IMR-90 (cell line): ENCODE data around the gene FKBP1B. TPM values are rescaled to one million over a fixed set of nuclear protein-coding genes. Genes with fewer than 3 reads are reported as not detected.

ENCODE experiments used
- ATAC-seq: fragments of 200-7000 bp; cut with Tn5 transposase; 2 replicates; pipeline ENCODE4 v1.9.1; 2020; ENCODE audit warnings: low read depth, mild to moderate bottlenecking, moderate library complexity
- BruUV-seq: library from RNA; stranded (reverse); fragments of 400-500 nt; replicated peaks from 2 replicates; lab custom pipeline; 2021; lab: Mats Ljungman, UMichigan
- CTCF ChIA-PET: fragments of 300-600 bp; formaldehyde crosslinking; extraction: SDS; loops from one replicate; lab custom pipeline; 2021; ENCODE audit warnings: antibody characterized with exemption; lab: Yijun Ruan, JAX
- POLR2A ChIA-PET: fragments of 300-600 bp; sonication (Branson Sonifier 250); formaldehyde crosslinking; loops from one replicate; lab custom pipeline; 2022; ENCODE audit warnings: antibody characterized with exemption; ENCODE audit not compliant: unreplicated experiment; lab: Charles Lee
- DNase-seq: peaks from one replicate; pipeline ENCODE4 v3.0.0; 2013
- H2AFZ ChIP-seq: replicated peaks from 2 replicates; pipeline ENCODE3; 2013; ENCODE audit warnings: low read length, mild to moderate bottlenecking; ENCODE audit not compliant: poor library complexity
- H2AK5ac ChIP-seq: 2 replicates; pipeline ENCODE4 v1.6.1; 2013; ENCODE audit warnings: low read depth, low read length, inconsistent platforms
- H2AK9ac ChIP-seq: replicated peaks from 2 replicates; pipeline ENCODE3; 2013; ENCODE audit warnings: mild to moderate bottlenecking, low read depth, low read length, moderate library complexity; ENCODE audit not compliant: poor library complexity
- H2BK120ac ChIP-seq: 2 replicates; pipeline ENCODE4 v1.6.1; 2013; ENCODE audit warnings: low read depth, low read length, inconsistent platforms
- H2BK15ac ChIP-seq: 3 replicates; pipeline ENCODE4 v1.6.1; 2013; ENCODE audit warnings: low read depth, low read length, inconsistent platforms
- H2BK20ac ChIP-seq: 2 replicates; pipeline ENCODE4 v1.6.1; 2013; ENCODE audit warnings: low read depth, mild to moderate bottlenecking, inconsistent platforms, low read length, moderate library complexity
- H2BK5ac ChIP-seq: 2 replicates; pipeline ENCODE4 v1.6.1; 2013; ENCODE audit warnings: mild to moderate bottlenecking, low read depth, low read length, inconsistent platforms; ENCODE audit not compliant: poor library complexity, severe bottlenecking
- H3K14ac ChIP-seq: replicated peaks from 2 replicates; pipeline ENCODE4 v1.6.1; 2013; ENCODE audit warnings: low read depth, low read length, inconsistent platforms
- H3K18ac ChIP-seq: 2 replicates; pipeline ENCODE4 v1.6.1; 2013; ENCODE audit warnings: low read depth, low read length, control low read depth
- H3K23ac ChIP-seq: 2 replicates; pipeline ENCODE4 v1.6.1; 2013; ENCODE audit warnings: low read depth, low read length, inconsistent platforms
- H3K27ac ChIP-seq: 2 replicates; pipeline ENCODE4 v1.5.1; 2013; ENCODE audit warnings: mild to moderate bottlenecking, control low read depth, low read length; ENCODE audit not compliant: insufficient read depth
- H3K27me3 ChIP-seq: 2 replicates; pipeline ENCODE4 v1.6.1; 2013; ENCODE audit warnings: low read length; ENCODE audit not compliant: control insufficient read depth, insufficient read depth
- H3K36me3 ChIP-seq: 2 replicates; pipeline ENCODE4 v1.6.1; 2013; ENCODE audit warnings: low read length, mixed read lengths; ENCODE audit not compliant: control insufficient read depth, insufficient read depth
- H3K4ac ChIP-seq: 2 replicates; pipeline ENCODE4 v1.6.1; 2013; ENCODE audit warnings: low read depth, low read length, inconsistent platforms
- H3K4me1 ChIP-seq: 2 replicates; pipeline ENCODE4 v1.6.1; 2013; ENCODE audit warnings: low read length, mixed read lengths; ENCODE audit not compliant: control insufficient read depth, insufficient read depth
- H3K4me2 ChIP-seq: 2 replicates; pipeline ENCODE4 v1.6.1; 2013; ENCODE audit warnings: low read depth, mild to moderate bottlenecking, control low read depth, low read length, moderate library complexity
- H3K4me3 ChIP-seq: 2 replicates; pipeline ENCODE4 v1.5.1; 2013; ENCODE audit warnings: low read depth, mild to moderate bottlenecking, control low read depth, low read length, moderate library complexity; ENCODE audit not compliant: insufficient read depth
- H3K56ac ChIP-seq: 2 replicates; pipeline ENCODE4 v1.6.1; 2013; ENCODE audit warnings: low read length, inconsistent platforms; ENCODE audit not compliant: insufficient read depth; ENCODE audit errors: extremely low read depth
- H3K79me1 ChIP-seq, 2 experiments: 2 replicates each; pipeline ENCODE4 v1.6.1; 2013; ENCODE audit warnings: low read length in 2 of 2, inconsistent platforms in 1 of 2, low read depth in 1 of 2
- H3K9ac ChIP-seq: 2 replicates; pipeline ENCODE4 v1.6.1; 2013; ENCODE audit warnings: low read depth, low read length, control low read depth
- H3K9me1 ChIP-seq: 2 replicates; pipeline ENCODE4 v1.6.1; 2013; ENCODE audit warnings: low read length, inconsistent platforms; ENCODE audit not compliant: insufficient read depth
- H3K9me3 ChIP-seq: 2 replicates; pipeline ENCODE4 v1.6.1; 2013; ENCODE audit warnings: low read length; ENCODE audit not compliant: control insufficient read depth, insufficient read depth
- H4K20me1 ChIP-seq: 2 replicates; pipeline ENCODE4 v1.6.1; 2013; ENCODE audit warnings: low read length, inconsistent platforms; ENCODE audit not compliant: insufficient read depth
- H4K5ac ChIP-seq: 2 replicates; pipeline ENCODE4 v1.6.1; 2013; ENCODE audit warnings: mild to moderate bottlenecking, low read depth, low read length, control low read depth
- H4K8ac ChIP-seq, 2 experiments: 2 replicates each; pipeline ENCODE4 v1.6.1; 2013; ENCODE audit warnings: low read depth in 2 of 2, low read length in 2 of 2, control low read depth in 1 of 2, inconsistent platforms in 1 of 2
- H4K91ac ChIP-seq: 2 replicates; pipeline ENCODE4 v1.6.1; 2013; ENCODE audit warnings: low read depth, low read length, inconsistent platforms; ENCODE audit not compliant: insufficient read depth
- CEBPB ChIP-seq: IDR thresholded peaks from 2 replicates; pipeline ENCODE4 v1.6.1; 2012; ENCODE audit warnings: low read depth, low read length, improper control_type of control experiment
- CHD1 ChIP-seq: IDR thresholded peaks from 2 replicates; pipeline ENCODE4 v1.6.1; 2012; ENCODE audit warnings: low read depth, low read length, improper control_type of control experiment
- CTCF ChIP-seq: conservative IDR thresholded peaks from 2 replicates; pipeline ENCODE4 v1.5.1; 2012; ENCODE audit warnings: mild to moderate bottlenecking, low read depth, low read length, improper control_type of control experiment
- ELK1 ChIP-seq: fragments of 150-350 bp; IDR thresholded peaks from 2 replicates; pipeline ENCODE4 v1.6.1; 2016; ENCODE audit warnings: low read depth, mild to moderate bottlenecking, low read length, moderate library complexity, borderline replicate concordance
- MAZ ChIP-seq: IDR thresholded peaks from 2 replicates; pipeline ENCODE4 v1.6.1; 2012; ENCODE audit warnings: low read depth, mild to moderate bottlenecking, low read length, improper control_type of control experiment, moderate library complexity, borderline replicate concordance
- MXI1 ChIP-seq: IDR thresholded peaks from 2 replicates; pipeline ENCODE4 v1.6.1; 2012; ENCODE audit warnings: low read depth, mild to moderate bottlenecking, low read length, moderate library complexity, borderline replicate concordance
- NFE2L2 ChIP-seq: fragments of 150-350 bp; IDR thresholded peaks from 2 replicates; pipeline ENCODE4 v1.6.1; 2016; ENCODE audit warnings: low read depth, mild to moderate bottlenecking, low read length
- RAD21 ChIP-seq: IDR thresholded peaks from 2 replicates; pipeline ENCODE4 v1.6.1; 2012; ENCODE audit warnings: low read length, improper control_type of control experiment
- RFX5 ChIP-seq: IDR thresholded peaks from 2 replicates; pipeline ENCODE4 v1.8.0; 2012; ENCODE audit warnings: low read depth, mild to moderate bottlenecking, low read length, moderate library complexity
- USF2 ChIP-seq: fragments of 150-350 bp; IDR thresholded peaks from 2 replicates; pipeline ENCODE4 v1.6.1; 2017; ENCODE audit warnings: mild to moderate bottlenecking, antibody characterized with exemption, low read length, low read depth
- WGBS, 2 experiments: methylation state at CpG; one replicate each; pipeline versions ENCODE4 v1.1.5 to v1.1.7; 2013; ENCODE audit warnings: missing lambda C conversion rate in 2 of 2; ENCODE audit not compliant: insufficient read length in 1 of 2; ENCODE audit errors: extremely low coverage in 2 of 2; 5-methylcytosine and 5-hydroxymethylcytosine counted together
- dilution Hi-C: fragments of 300-500 bp; cut with HindIII; formaldehyde crosslinking; loops from one replicate; pipeline ENCODE4 v1.14.3; 2018; ENCODE audit warnings: low sequenced_read_pairs; ENCODE audit not compliant: unreplicated experiment
- in situ Hi-C: fragments of 300-500 bp; cut with MboI; formaldehyde crosslinking; loops from 3 replicates; pipeline ENCODE4 v1.14.3; 2019; ENCODE audit warnings: low sequenced_read_pairs, inconsistent platforms, mixed read lengths
- intact Hi-C: fragments of 100-400 bp; cut with micrococcal nuclease; formaldehyde crosslinking; loops from 2 replicates; pipeline ENCODE4 v1.10.0; 2022
- polyA plus RNA-seq, 3 experiments: library from polyadenylated mRNA; depleted of rRNA; stranded (reverse); fragments of >200 nt; gene quantifications; 2 replicates each; pipeline ENCODE4 v1.2.3, GENCODE V29; 2012; ENCODE audit warnings: low replicate concordance in 1 of 3
- total RNA-seq: library from RNA; depleted of rRNA; stranded (reverse); fragments of >200 nt; gene quantifications from 2 replicates; pipeline ENCODE4 v1.2.3, GENCODE V29; 2012

FKBP1B gene
- total and polyA plus RNA-seq, 2 of the 4 experiments (the other 2 are of a cell fraction): 10.2 to 15.1 TPM

GRCh38 chr2:24084386-24085199 is 35.1 kb downstream of the FKBP1B start, which contains the start of gene TP53I3 (continued):
- no peak for TF ChIP-seq USF2

- Histone ChIP-seq H4K20me1 (no peaks in the 10 kb centered on the region), H3K36me3 (peaks cover 13% of the 10 kb centered on the region), H3K27me3 (no peaks in the 10 kb centered on the region), H3K4me2 (peak overlapping the region; percentile 86), H3K4me1 (peaks cover 4% of the 10 kb centered on the region; the same call in 1 of the 2 replicates), H4K5ac (peak overlapping the region; percentile 80), H3K79me1 (peaks cover 12 to 31% of the 10 kb centered on the region in 2 experiments), H3K4me3 (peak overlapping the region; percentile 70), H4K91ac (peak overlapping the region; percentile 21), H2BK120ac (peak overlapping the region; percentile 67), H2BK20ac (no peak overlapping the region), H3K27ac (peak overlapping the region; percentile 74), H3K9me3 (no peaks in the 10 kb centered on the region), H2AK9ac (peak overlapping the region; percentile 99), H2BK15ac (peak overlapping the region; percentile 33; the same call in 1 of the 3 replicates), H3K18ac (peak overlapping the region; percentile 78), H3K14ac (peak overlapping the region; percentile 85), H2AK5ac (0 out of 2 replicates have a peak overlapping the region, but pooled peaks have one; percentile 3), H2BK5ac (peak overlapping the region; percentile 76), H3K23ac (peak overlapping the region; percentile 64), H3K56ac (peak overlapping the region; percentile 91; the same call in 1 of the 2 replicates), H4K8ac (peak overlapping the region; percentile 74 to 92), H3K9me1 (peaks cover 11% of the 10 kb centered on the region), H2AFZ (peak overlapping the region; percentile 99), H3K4ac (peak overlapping the region; percentile 77), H3K9ac (peak overlapping the region; percentile 79)
- ATAC-seq (peak; percentile 2), DNase-seq (no peak)
- dilution Hi-C loops (no loop called here), in situ Hi-C loops (no loop called here), intact Hi-C loops (loop anchor here (2.0 kb wide), 1 partner anchor 260 kb away; no protein-coding TSS in a partner anchor)
- no TSS peak for BruUV-seq
- POLR2A ChIA-PET: interaction anchor here (0.6 to 1.0 kb wide), 3 partner anchors 10 to 1004 kb away, joined by 3 read pairs; no protein-coding TSS in a partner anchor
- WGBS, 2 experiments: no CpG with 5 or more reads among the region's 11 CpGs
- CTCF ChIA-PET: interaction anchor here (1.1 to 2.0 kb wide), 3 partner anchors 26 to 261 kb away, joined by 4 to 10 read pairs (median 5); no protein-coding TSS in a partner anchor
- TF ChIP-seq CHD1 (no peak), CTCF (no peak), MAZ (no peak), ELK1 (no peak), MXI1 (no peak), RFX5 (no peak), CEBPB (no peak), RAD21 (no peak), NFE2L2 (no peak)
Measured at GRCh38 chr2:24085200-24085489, 35.6 kb downstream of the FKBP1B start.
